Fibroblast of villous mesenchyme (primary cell): ENCODE measurements around the gene YEATS2. TPM values are rescaled to one million over a fixed set of nuclear protein-coding genes. Genes with fewer than 3 reads are reported as not detected.

Experiments
- DNase-seq: peaks from one replicate; pipeline ENCODE4 v3.0.0-alpha.2; 2010; ENCODE audit warnings: low read depth
- H3K4me3 ChIP-seq: 2 replicates; pipeline ENCODE4 v1.5.1; 2011; ENCODE audit warnings: low read depth, mild to moderate bottlenecking, low read length
- total RNA-seq: library from RNA; depleted of rRNA; stranded (reverse); fragments of >200 nt; gene quantifications from 2 replicates; pipeline ENCODE4 v1.2.3, GENCODE V29; 2012
- TF ChIP-seq, protein P1 (sequence below): IDR thresholded peaks from 2 replicates; pipeline ENCODE4 v1.5.1; 2012; ENCODE audit warnings: low read depth, mild to moderate bottlenecking, low read length; ENCODE audit not compliant: insufficient read depth

The YEATS2 gene
- total RNA-seq, 1 donor = 57.0 TPM

DNA sequence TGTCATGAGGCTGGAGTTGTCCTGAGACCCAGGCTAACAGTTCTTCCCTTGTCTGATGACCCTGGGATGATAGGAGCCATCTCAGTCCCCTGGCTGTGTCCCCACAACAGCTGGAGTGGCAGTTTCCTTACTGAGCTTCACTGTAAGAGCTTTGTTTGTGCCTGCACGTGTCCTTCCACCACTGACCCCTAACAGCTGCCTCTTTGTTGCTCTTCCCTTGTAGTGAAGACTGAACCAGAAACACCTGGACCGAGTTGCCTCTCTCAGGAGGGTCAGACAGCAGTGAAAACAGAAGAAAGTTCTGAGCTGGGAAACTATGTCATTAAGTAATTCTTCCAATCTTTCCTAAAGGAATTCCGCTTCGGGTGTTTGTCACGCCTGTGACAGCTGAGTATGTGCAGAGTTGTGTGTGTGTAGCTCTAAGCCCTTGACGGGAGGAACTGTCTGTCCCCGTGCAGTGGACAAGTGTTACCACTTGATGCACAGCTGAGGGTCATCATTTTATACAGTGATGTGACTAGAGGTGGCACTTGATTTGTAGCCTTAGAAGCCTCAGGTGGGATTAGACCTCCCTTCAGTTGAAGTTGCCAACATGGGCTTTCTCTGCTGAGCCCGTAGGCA lies 102.8 kb downstream of the YEATS2 start:
- TF ChIP-seq, protein P1, sequence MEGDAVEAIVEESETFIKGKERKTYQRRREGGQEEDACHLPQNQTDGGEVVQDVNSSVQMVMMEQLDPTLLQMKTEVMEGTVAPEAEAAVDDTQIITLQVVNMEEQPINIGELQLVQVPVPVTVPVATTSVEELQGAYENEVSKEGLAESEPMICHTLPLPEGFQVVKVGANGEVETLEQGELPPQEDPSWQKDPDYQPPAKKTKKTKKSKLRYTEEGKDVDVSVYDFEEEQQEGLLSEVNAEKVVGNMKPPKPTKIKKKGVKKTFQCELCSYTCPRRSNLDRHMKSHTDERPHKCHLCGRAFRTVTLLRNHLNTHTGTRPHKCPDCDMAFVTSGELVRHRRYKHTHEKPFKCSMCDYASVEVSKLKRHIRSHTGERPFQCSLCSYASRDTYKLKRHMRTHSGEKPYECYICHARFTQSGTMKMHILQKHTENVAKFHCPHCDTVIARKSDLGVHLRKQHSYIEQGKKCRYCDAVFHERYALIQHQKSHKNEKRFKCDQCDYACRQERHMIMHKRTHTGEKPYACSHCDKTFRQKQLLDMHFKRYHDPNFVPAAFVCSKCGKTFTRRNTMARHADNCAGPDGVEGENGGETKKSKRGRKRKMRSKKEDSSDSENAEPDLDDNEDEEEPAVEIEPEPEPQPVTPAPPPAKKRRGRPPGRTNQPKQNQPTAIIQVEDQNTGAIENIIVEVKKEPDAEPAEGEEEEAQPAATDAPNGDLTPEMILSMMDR = no peak
- no peak for DNase-seq
- H3K4me3 ChIP-seq = no peak overlapping the region

DNA sequence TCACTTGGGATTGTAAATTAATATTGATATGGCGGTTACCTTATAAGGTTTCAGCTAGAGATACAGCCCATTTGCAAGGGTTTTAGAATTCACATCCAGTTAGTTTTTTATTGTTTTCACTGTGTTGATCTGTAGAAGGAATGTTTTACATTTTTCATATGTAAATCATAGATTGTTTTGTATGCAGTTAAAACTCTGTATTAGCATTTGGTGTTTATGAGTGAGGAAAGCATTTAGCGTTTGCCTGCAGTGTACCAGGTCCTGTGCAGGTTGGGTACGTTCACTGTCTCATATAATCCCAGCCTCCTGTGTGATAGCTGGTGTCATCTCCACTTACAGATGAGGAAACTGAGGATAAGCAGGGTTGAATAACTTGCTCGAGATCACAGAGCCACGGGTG lies 104.0 kb downstream of the YEATS2 start:
- DNase-seq = no peak
- TF ChIP-seq, protein P1 = no peak
- no peak overlapping the region for H3K4me3 ChIP-seq

DNA sequence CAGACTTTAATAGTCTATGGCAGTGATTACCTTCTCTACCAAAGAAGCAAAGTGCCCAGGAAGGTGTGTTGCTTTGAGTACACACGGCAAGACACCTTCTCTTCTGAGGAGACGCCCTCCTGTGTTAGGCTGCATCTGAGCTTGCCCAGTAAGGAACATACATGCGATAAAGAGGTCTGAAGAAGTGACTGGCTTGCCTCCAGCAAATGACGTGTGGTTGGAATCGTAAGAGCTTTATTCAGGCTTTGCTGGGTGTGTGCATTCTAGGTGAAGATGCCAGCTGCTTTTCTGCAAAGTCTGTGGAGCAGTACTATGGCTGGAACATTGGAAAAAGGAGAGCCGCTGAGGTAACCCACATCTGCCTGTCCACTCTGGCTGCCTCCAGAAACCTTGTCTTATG lies 105.4 kb downstream of the YEATS2 start:
- no peak for DNase-seq
- TF ChIP-seq, protein P1 = no peak
- no peak overlapping the region for H3K4me3 ChIP-seq

DNA sequence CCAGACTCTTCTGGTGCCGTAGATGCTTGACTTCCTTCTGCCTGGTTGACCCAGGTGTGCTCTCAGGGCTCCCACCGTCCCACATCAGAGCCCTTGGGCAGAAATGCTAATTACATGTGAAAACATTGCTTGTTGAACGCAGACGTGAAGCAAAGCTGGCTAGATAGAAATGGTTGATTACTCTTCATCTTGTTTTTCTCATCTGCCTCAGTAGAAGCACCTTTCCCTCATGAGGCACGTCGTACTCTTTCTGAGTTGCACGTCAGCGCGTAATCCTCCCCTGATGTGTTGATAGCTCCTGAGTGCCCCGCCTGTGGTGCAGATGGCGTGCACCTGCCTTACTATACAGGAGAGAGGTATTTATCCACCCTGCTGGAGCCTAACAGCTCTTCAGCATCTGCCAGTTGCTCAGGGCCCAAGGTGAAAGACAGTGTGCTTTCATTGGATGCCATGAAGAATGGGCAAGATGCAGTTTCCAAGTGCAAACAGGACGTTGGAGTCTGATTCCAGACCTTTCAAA lies 109.7 kb downstream of the YEATS2 start:
- TF ChIP-seq, protein P1 = no peak
- DNase-seq = no peak
- H3K4me3 ChIP-seq = no peak overlapping the region

DNA sequence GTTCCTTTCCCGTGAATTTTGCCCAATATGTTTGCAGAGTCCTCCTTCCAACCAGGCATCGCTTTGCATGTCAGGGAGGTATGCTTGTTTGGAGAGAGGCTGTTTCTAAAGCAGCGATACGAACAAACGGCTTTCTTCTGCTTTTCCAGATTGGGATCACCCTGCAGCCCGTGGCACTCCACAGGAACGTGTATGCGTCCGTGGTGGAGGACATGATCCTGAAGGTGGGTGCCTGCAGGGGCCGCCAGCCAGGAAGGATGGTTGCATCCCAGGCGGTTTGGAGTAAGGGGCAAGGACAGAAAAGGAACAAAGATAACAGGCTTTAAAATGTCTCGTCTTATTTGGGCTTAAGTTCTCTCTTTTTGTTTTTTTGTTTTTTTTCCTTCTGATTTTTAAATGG lies 110.3 kb downstream of the YEATS2 start:
- H3K4me3 ChIP-seq = no peak overlapping the region
- no peak for DNase-seq
- TF ChIP-seq, protein P1 = no peak

DNA sequence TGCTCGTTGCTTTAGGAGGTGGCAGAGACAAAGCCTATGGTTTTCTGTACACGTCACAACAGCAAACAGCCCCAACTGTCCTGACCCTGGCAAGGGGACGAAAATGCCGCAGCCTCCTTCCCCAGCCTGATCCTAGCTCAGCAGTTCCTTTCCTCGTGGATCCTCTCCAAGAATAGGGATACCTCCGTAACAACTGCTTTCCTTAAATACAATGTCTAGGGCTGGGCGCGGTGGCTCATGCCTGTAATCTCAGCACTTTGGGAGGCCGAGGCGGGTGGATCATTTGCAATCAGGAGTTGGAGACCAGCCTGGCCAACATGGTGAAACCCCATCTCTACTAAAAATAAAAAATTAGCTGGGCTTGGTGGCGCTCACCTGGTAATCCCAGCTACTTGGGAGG lies 110.8 kb downstream of the YEATS2 start:
- H3K4me3 ChIP-seq = no peak overlapping the region
- DNase-seq = no peak
- TF ChIP-seq, protein P1 = no peak

DNA sequence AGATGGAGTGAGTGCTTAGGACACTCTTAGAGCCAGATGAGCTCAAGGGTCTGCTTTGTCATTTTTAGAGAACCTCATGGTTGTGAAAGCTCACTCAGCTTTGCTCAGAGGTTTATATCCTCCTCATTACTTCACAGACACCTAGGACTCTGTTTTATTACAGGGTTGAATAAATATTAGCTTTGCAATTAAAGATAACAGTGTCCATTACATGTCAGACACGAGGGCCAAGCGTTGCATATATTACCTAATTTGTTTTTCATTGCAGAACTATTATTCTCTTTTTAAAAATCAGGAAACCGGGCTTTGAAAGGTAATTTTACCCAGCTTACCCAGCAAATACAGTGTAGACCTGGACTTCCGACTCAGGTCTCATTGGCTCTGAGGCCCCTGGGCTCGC lies 111.7 kb downstream of the YEATS2 start:
- DNase-seq = no peak
- TF ChIP-seq, protein P1 = no peak
- no peak overlapping the region for H3K4me3 ChIP-seq
